HG02763 (cell line): ENCODE data around the gene GPR135.

Experiments
- ATAC-seq: cut with Tn5 transposase; IDR thresholded peaks from one replicate; pipeline ENCODE4 v1.9.1; 2021; ENCODE audit warnings: mild to moderate bottlenecking, moderate library complexity; ENCODE audit not compliant: unreplicated experiment

GPR135 gene

DNA sequence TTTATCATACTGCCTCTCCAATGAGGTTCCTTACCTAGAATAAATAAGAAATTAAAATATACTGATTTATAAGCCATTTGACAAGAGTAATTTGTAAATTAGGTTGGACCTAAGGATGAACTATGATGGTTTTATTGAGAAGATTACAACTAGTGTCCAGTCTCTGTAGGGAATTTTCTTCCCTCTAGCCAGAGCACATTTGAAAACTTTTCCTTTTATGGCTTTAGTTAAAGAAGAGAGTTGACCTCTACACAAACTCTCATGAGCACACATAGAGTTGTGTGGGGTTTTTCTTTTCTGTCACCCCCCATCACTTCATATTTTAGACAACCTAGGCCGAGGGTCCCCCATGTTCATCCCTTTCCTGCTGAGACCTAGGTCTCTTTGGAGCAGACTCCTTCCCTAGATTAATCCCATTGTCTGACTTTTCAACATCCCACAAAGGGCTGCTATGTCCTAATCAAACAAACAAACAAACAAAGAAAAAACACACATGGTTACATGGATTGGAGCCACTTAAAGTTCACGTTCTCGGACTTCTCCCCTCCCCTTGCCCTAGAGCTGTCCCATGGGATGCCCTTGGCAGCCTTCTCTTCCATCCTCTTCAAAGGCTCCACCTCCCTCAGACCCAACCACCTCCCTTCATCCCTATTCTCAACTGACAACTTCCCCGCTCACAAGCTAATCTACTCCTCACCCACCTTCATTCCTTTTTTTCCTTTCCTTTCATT lies 40.7 kb downstream of the GPR135 start:
- no peak for ATAC-seq

DNA sequence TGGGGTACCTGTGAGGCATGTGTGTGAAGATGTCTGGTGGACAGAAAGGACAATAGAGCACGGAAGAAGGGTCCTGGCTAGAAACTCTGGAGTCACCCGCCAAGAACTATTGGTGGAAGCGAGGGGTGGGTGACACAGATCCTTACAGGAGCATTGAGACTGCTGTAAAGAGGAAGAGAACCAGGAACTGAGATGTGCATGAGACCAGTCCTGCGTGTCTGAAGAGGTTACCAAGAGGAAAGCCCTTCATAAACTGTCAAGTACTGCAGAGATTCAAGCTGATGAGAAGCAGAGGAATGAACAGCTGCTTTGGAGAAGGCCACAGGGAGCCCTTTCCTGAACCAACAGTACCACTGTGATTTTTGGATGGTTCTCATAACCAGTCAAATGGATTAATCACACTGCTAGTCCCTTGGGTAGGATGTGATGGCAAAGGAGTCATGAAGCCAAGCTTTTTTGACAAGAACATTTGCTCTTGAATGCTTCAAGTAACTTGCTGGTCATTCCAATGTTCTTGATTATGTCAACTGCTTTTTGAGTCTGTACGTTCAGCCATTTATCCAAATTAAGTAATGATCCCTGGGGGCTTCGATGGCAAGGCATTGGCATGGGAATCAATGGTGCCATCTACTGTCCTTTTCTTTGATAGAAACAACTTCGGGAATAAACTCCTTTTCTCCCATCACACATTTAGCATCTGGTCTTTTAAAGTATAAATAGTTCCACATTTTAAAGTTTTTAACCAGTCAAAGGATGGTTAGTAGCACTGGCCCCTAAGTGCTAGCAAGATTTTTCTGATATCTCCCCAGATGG lies 42.9 kb downstream of the GPR135 start:
- no peak for ATAC-seq

DNA sequence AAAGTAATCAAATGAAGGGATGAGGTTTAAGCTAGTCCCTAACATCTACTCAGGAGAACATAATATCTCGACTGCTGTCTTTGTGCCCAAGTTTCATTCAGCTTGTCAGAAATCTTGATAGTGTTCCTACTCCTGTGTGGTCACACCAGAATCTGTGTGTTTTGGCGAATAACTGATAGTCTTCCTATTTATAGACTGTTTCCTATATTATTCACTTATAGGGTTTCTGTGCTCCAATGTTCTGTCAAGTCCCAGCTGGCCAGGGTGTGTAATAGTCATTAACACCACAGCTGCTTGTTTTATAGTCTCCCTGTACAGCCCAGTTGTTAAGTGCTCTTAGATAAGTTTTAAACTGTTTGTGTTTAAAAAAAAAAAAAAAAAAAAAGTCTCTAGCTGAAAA lies 45.9 kb downstream of the GPR135 start:
- no peak for ATAC-seq

DNA sequence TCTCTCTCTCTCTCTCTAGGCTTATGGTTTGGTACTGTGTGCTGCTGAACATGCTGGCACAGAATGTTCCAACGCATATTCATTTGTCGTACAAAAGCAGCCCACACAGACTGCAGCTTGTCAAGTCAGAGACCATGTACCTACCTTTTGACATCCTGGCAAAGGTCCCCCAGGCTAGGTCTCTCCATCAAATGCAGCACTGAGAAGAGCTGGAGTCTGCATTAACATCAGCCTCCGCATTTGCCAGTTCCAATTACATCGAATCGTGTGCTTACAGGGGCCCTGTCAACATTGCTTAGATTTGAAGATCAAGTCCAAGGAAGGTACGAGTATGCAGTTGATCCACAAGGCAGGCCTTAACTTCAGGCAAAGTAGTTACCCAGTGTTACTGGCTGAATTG lies 47.9 kb downstream of the GPR135 start:
- no peak for ATAC-seq

DNA sequence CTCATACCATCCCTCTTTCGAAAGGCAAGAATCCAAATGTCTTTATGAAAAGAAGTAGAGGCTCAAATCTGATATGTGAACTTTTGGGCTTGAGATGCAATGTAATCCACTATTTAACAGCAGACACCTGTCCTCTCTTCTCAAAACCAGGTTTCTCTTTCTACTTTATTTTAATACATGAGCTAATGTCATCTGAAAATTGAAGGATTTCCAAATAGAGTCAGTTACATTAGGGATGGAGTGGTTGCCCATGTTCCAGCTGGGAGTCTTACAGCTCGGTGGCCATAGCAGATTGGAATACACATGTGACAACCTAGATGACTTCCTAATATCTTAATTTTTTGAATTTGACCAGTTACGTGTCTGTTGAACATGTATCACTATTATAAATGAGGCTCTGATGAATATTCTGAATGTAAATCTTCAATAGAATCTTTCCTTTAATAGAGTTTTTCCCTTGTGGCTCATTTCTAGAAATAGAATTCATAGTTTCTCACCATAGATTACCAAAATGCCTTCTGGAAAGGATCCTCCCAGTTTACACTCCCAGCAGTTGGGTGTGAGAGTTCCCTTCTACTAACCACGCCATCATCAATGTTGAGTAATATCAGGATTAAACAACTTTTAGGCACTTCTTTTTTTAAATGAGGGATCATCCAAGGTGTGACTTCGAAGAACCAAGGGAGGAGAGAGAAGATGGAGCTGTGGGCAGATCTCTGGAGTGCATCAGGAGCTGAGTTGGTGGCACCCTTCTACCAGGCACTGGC lies 49.2 kb downstream of the GPR135 start:
- ATAC-seq: no peak
